ENCODE results near the gene LGR4.
A peak's percentile ranks its signal among the peaks of the same experiment; 100 is the strongest.

LGR4 gene

GRCh38 chr11:27495710-27496300 lies 23.2 kb upstream of the LGR4 start:
- no peak overlapping the region for H3K4me3 ChIP-seq (ENCODE audit: low read depth, low read length)
- no peak for DNase-seq (ENCODE audit: low read depth)

- DNase-seq (ENCODE audit: low read depth), result no peak
- no peak overlapping the region for H3K4me3 ChIP-seq (ENCODE audit: low read depth, low read length)
Observed at GRCh38 chr11:27489092-27489491, 16.5 kb upstream of the LGR4 start.

GRCh38 chr11:27487706-27488105 lies 15.1 kb upstream of the LGR4 start:
- no peak for DNase-seq (ENCODE audit: low read depth)
- H3K4me3 ChIP-seq (ENCODE audit: low read depth, low read length), result no peak overlapping the region

GRCh38 chr11:27485930-27486773 lies 13.6 kb upstream of the LGR4 start:
- no peak for DNase-seq (ENCODE audit: low read depth)
- no peak overlapping the region for H3K4me3 ChIP-seq (ENCODE audit: low read depth, low read length)

- no peak for DNase-seq (ENCODE audit: low read depth)
- H3K4me3 ChIP-seq (ENCODE audit: low read depth, low read length), result no peak overlapping the region
Observed at GRCh38 chr11:27482793-27483192, 10.2 kb upstream of the LGR4 start.

GRCh38 chr11:27481992-27482391 lies 9.4 kb upstream of the LGR4 start:
- H3K4me3 ChIP-seq (ENCODE audit: low read depth, low read length), result no peak overlapping the region
- DNase-seq (ENCODE audit: low read depth), result no peak

- DNase-seq (ENCODE audit: low read depth), result no peak
- H3K4me3 ChIP-seq (ENCODE audit: low read depth, low read length), result no peak overlapping the region
Observed at GRCh38 chr11:27477831-27478230, 5.2 kb upstream of the LGR4 start.

- DNase-seq (ENCODE audit: low read depth), result no peak
- no peak overlapping the region for H3K4me3 ChIP-seq (ENCODE audit: low read depth, low read length)
Observed at GRCh38 chr11:27477243-27477642, 4.7 kb upstream of the LGR4 start.

- no peak overlapping the region for H3K4me3 ChIP-seq (ENCODE audit: low read depth, low read length)
- DNase-seq (ENCODE audit: low read depth), result no peak
Observed at GRCh38 chr11:27475622-27476021, 3.0 kb upstream of the LGR4 start.

- no peak for DNase-seq (ENCODE audit: low read depth)
- H3K4me3 ChIP-seq (ENCODE audit: low read depth, low read length), result peak overlapping the region; percentile 72
Observed at GRCh38 chr11:27473017-27473406, 422 bp upstream of the LGR4 start.

- no peak for DNase-seq (ENCODE audit: low read depth)
- H3K4me3 ChIP-seq (ENCODE audit: low read depth, low read length), result peak overlapping the region; percentile 72
Observed at GRCh38 chr11:27471589-27472397, 797 bp downstream of the LGR4 start.

GRCh38 chr11:27470826-27471588 lies 1.6 kb downstream of the LGR4 start:
- DNase-seq (ENCODE audit: low read depth), result no peak
- peak overlapping the region; percentile 72 for H3K4me3 ChIP-seq (ENCODE audit: low read depth, low read length)

- no peak overlapping the region for H3K4me3 ChIP-seq (ENCODE audit: low read depth, low read length)
- DNase-seq (ENCODE audit: low read depth), result no peak
Observed at GRCh38 chr11:27470166-27470565, 2.4 kb downstream of the LGR4 start.

GRCh38 chr11:27468995-27469695 lies 3.4 kb downstream of the LGR4 start:
- no peak overlapping the region for H3K4me3 ChIP-seq (ENCODE audit: low read depth, low read length)
- DNase-seq (ENCODE audit: low read depth), result no peak

GRCh38 chr11:27468209-27468994 lies 4.2 kb downstream of the LGR4 start:
- no peak overlapping the region for H3K4me3 ChIP-seq (ENCODE audit: low read depth, low read length)
- no peak for DNase-seq (ENCODE audit: low read depth)

- DNase-seq (ENCODE audit: low read depth), result no peak
- no peak overlapping the region for H3K4me3 ChIP-seq (ENCODE audit: low read depth, low read length)
Observed at GRCh38 chr11:27467181-27467913, 5.2 kb downstream of the LGR4 start.

GRCh38 chr11:27466363-27466762 lies 6.2 kb downstream of the LGR4 start:
- DNase-seq (ENCODE audit: low read depth), result no peak
- H3K4me3 ChIP-seq (ENCODE audit: low read depth, low read length), result no peak overlapping the region

GRCh38 chr11:27465629-27466028 lies 7.0 kb downstream of the LGR4 start:
- no peak for DNase-seq (ENCODE audit: low read depth)
- no peak overlapping the region for H3K4me3 ChIP-seq (ENCODE audit: low read depth, low read length)

All from skeletal muscle cell (primary cell).